GM19372 (cell line): ENCODE measurements around the gene RGS6.

Source experiments
- ATAC-seq: cut with Tn5 transposase; IDR thresholded peaks from one replicate; pipeline ENCODE4 v1.9.1; 2021; ENCODE audit warnings: mild to moderate bottlenecking, low read depth, moderate library complexity; ENCODE audit not compliant: unreplicated experiment

The RGS6 gene

GRCh38 chr14:72515779-72516770 is 583.8 kb downstream of the RGS6 start:
- no peak for ATAC-seq

DNA sequence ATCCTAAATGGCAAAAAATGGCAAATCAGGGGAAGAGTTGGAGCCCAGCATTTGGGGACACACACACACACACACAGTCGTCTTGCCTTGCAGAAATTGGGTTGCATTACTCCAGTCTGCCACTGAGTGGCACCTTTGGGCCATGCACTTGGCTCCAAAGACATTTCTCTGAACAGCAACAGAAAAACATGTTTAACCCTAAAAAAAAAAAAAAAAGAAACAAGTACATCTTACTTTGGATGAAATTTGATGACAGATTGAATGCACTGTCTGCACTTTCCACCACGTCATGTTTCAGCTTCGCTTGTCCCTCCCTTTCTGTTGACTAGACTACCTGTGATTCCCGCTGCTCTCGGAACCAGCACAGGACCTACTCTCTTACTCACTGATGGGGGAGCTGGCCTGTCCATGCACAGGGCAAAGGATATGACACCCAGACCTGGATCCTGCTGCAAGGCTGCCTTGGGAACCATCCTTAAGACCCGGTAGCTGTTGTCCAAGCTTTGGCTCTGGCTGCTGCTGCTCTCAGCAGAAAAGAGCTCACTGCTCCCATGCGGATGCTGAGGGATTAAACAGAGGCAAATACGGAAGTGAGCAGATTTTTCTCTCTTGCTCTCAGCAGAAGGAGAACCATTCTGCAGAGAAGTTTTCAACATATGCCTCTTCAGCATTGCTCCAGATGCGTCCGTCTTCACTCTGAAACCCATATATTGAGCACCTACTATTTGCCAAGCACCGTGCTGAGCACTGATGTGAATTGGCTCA is 584.9 kb downstream of the RGS6 start:
- no peak for ATAC-seq

GRCh38 chr14:72517736-72518135 is 585.5 kb downstream of the RGS6 start:
- ATAC-seq, result no peak

- ATAC-seq, result peak; percentile 51
Measured at GRCh38 chr14:72518809-72519377, 586.7 kb downstream of the RGS6 start.

GRCh38 chr14:72519543-72519942 is 587.3 kb downstream of the RGS6 start:
- ATAC-seq, result peak; percentile 9

GRCh38 chr14:72521045-72521444 is 588.8 kb downstream of the RGS6 start:
- no peak for ATAC-seq

GRCh38 chr14:72521968-72522741 is 589.9 kb downstream of the RGS6 start:
- no peak for ATAC-seq

GRCh38 chr14:72522847-72523246 is 590.6 kb downstream of the RGS6 start:
- ATAC-seq, result no peak

- ATAC-seq, result no peak
Measured at GRCh38 chr14:72523424-72524294, 591.4 kb downstream of the RGS6 start.

DNA sequence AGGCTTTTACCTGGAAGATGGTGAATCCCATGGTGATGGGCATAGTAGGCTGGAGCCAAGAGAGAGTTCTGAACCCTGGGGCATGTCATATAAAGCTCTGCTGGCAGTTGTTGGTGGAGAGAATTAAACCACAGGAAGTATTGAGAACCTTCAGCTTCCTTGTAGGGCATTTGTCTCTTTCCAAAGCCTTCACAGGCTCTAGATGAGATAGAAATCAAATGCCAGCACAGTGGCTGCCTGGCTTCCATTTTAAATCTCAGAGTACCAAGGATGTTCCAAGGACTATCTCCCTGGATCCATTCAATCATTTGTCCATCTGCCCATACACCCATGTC is 592.0 kb downstream of the RGS6 start:
- no peak for ATAC-seq

DNA sequence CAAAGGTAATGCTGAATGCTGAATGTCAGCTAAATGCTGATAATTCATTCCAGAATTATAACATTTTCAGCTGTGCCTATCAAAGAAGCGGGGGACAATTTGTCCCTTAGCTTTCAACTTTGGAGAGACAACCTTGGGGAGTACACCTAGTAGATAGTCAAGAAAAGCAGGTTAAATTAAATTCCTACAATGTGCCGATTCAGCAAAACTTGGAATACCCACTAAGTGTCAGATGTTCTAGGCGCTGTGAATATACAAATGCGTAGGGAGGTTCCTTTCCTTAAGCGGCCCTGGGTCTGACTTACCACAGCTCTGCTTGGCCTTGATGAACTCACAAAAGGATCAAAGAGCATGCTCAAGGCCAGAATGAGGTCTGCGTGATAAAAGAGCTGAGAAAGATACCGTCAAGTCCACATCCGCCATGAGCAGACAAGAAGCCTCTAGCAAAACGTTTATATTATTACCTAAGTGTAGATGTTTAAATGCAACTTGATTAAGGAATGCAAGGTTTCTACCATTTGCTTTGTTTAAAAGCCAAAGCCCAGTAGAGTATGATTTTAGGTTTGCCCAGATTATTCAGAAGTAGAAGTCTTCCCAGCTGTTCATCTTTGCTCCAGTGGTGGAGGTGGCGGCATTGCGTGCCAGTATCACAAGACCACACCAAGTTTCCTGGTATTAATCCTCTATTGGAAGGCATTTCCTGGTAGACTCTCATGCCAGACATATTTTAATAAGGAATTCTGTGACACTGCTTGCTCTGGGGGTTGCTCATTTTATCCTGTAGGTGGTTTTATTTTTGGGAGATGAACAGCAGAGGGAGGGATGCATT is 593.1 kb downstream of the RGS6 start:
- ATAC-seq, result no peak

DNA sequence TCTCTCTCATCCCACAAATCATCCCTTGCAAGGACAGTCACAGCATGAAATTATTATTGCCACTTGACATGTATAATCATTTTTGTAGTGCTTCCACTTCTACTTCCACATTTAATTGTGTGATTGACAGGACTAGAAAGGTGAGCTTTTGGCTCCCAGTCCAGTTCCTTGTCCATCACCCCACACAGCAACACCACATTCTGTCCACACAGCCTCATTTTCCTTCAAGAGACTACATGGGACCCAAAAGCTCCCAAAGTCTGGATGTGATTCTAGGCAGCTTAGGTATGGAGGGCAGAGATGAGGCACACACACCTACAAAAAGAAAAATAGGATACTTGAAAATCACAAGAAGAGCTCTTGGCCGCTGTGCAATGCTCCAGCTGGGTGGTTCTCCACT is 595.4 kb downstream of the RGS6 start:
- ATAC-seq, result no peak

DNA sequence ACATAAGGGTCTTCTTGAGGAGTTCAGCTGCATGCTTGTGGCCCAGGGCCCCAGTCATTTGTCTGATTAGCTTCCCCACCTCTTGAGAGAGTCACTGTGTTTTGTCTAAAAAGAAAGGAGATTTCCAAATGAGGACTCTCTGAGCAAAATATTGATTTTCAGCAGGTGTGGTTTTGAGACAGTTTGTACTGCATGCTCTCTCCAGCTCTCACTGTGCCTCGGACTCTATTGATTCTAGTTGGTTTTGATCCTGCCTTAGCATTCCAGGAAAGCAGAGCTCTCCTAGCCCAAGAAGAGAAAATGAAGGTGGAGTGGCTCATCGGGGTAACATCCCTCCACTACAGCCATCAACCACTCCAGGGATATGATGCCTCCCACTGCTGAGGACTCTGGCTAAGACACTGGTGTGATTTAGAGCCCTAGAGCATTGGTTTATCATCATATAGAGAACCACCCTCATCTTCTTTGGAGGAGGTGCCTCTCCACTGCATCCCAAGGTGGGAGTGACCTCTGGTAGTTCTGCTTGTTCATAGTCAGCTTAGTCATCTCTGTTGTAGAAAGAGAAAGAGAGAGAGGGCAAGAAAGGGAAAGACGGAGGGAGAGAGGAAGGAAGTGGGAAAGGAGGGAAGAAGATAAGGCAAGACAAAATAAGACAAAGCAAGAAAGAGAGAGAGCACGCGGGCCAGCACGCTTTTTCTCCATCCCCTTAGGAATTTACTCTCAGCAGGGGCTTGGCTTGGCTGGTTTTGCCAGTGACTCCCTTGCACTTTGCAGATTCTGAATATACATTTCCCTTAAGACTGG is 596.0 kb downstream of the RGS6 start:
- ATAC-seq, result no peak

- ATAC-seq, result no peak
Measured at GRCh38 chr14:72528863-72529175, 596.6 kb downstream of the RGS6 start.

GRCh38 chr14:72532686-72533454 is 600.6 kb downstream of the RGS6 start:
- no peak for ATAC-seq

DNA sequence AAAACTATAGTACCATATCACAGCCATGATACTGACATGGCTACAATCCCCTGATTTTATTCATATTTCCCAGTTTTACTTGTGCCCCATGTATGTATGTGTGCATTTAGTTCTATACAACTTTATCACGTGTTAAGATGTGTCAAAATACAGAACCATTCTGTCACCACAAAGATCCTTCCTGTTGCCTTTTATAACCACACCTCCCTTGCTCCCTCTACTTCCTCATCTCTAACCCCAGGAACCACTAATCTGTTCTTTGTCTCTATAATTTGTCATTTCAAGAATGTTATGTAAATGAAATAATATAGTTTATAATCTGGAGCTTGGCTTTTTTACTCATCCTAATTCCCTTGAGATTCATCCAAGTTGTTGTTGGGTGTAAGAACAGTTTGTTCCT is 603.3 kb downstream of the RGS6 start:
- peak; percentile 54 for ATAC-seq

GRCh38 chr14:72538387-72538786 is 606.2 kb downstream of the RGS6 start:
- no peak for ATAC-seq
